K562 (cell line): ENCODE data around the gene TAF12. TPM values are rescaled to one million over a fixed set of nuclear protein-coding genes. Genes with fewer than 3 reads are reported as not detected.
A peak's percentile ranks its signal among the peaks of the same experiment; 100 is the strongest.

Source experiments
- ARID2 ChIP-seq: fragments of 450-650 bp; IDR thresholded peaks from 2 replicates; pipeline ENCODE4 v1.6.1; 2017; ENCODE audit warnings: antibody characterized with exemption, mild to moderate bottlenecking
- BRF2 ChIP-seq: IDR thresholded peaks from 3 replicates; pipeline ENCODE4 v1.6.1; 2011; ENCODE audit warnings: borderline replicate concordance, mild to moderate bottlenecking; ENCODE audit not compliant: insufficient read length, insufficient read depth
- HDAC8 ChIP-seq: fragments of 450-650 bp; IDR thresholded peaks from 2 replicates; pipeline ENCODE4 v1.6.1; 2016; ENCODE audit warnings: mild to moderate bottlenecking, missing genetic modification characterization, moderate library complexity, missing compliant biosample characterization
- KAT8 ChIP-seq: fragments of 450-650 bp; IDR thresholded peaks from 2 replicates; pipeline ENCODE4 v1.6.1; 2016; ENCODE audit warnings: low read depth, mild to moderate bottlenecking
- MECOM ChIP-seq: fragments of 250-450 bp; sonication (Bioruptor Pico); IDR thresholded peaks from 2 replicates; pipeline ENCODE4 v1.8.0; 2022; ENCODE audit warnings: inconsistent platforms
- MTA3 ChIP-seq: fragments of 450-650 bp; formaldehyde crosslinking; IDR thresholded peaks from 2 replicates; pipeline ENCODE4 v1.6.1; 2017; ENCODE audit warnings: mild to moderate bottlenecking, borderline replicate concordance
- PRMT5 ChIP-seq: sonication (generic); formaldehyde crosslinking; IDR thresholded peaks from 2 replicates; pipeline ENCODE4 v1.5.0; 2020; ENCODE audit warnings: missing genetic modification reagents
- SP1 ChIP-seq: sonication (generic); formaldehyde crosslinking; IDR thresholded peaks from 2 replicates; pipeline ENCODE4 v1.8.1; 2022; ENCODE audit warnings: mild to moderate bottlenecking, missing genetic modification reagents
- TBP ChIP-seq: optimal IDR thresholded peaks from 2 replicates; pipeline ENCODE3; 2011; ENCODE audit warnings: low read depth, low read length, improper control_type of control experiment
- ZBTB40 ChIP-seq, 2 experiments: fragments of 450-650 bp in 1 of 2; sonication (generic) in 1 of 2; formaldehyde crosslinking in 1 of 2; IDR thresholded peaks; 2 replicates each; pipeline versions ENCODE4 v1.7.1 to v1.9.0; 2016 to 2022; ENCODE audit warnings: inconsistent platforms in 1 of 2, mild to moderate bottlenecking in 1 of 2, missing genetic modification reagents in 1 of 2
- ZC3H8 ChIP-seq: fragments of 450-650 bp; IDR thresholded peaks from 2 replicates; pipeline ENCODE4 v1.6.1; 2017
- ZNF311 ChIP-seq: fragments of 250-450 bp; sonication (Bioruptor Pico); IDR thresholded peaks from 2 replicates; pipeline ENCODE4 v1.4.0; 2020; ENCODE audit warnings: mild to moderate bottlenecking, moderate library complexity
- ZNF79 ChIP-seq: fragments of 250-450 bp; sonication (Bioruptor Pico); IDR thresholded peaks from 2 replicates; pipeline ENCODE4 v1.4.0; 2020; ENCODE audit warnings: low read depth, mild to moderate bottlenecking, moderate library complexity
- polyA plus RNA-seq, 8 experiments: library from polyadenylated mRNA; depleted of rRNA in 4 of 8; stranded (reverse) in 5 of 8; unstranded in 3 of 8; fragments of >200 nt; fragmentation: Nextera tagmentation in 2 of 8; fragmentation: Illumina TruSeq in 1 of 8; extraction: Ambion mirVana in 2 of 8; extraction: Trizol in 1 of 8; gene quantifications; 2 replicates each; pipeline versions ENCODE4 v1.2.1 to v1.2.3, GENCODE V29; 2011 to 2014; ENCODE audit warnings: inconsistent platforms in 1 of 8, missing spikeins in 1 of 8
- total RNA-seq, 7 experiments: library from RNA; depleted of rRNA in 6 of 7; stranded (reverse); fragments of >200 nt in 6 of 7; fragmentation: Illumina TruSeq in 2 of 7; extraction: Trizol in 2 of 7; gene quantifications; 2 replicates each; pipeline versions ENCODE4 v1.2.1 to v1.2.3, GENCODE V29; 2011 to 2021; ENCODE audit warnings: low replicate concordance in 1 of 7
- TF ChIP-seq, protein P1 (sequence below): fragments of 200-400 bp; formaldehyde crosslinking; IDR thresholded peaks from 2 replicates; pipeline ENCODE4 v1.6.1; 2017; ENCODE audit warnings: mild to moderate bottlenecking, low read depth, low read length, moderate library complexity

Gene TAF12
- total and polyA plus RNA-seq, 9 of the 15 experiments (the other 6 are each of a cell fraction or from before 2014, with no cell fraction given): 31.6 to 89.0 (median 50.5) TPM

GRCh38 chr1:28642847-28643635 is at the start of gene TAF12 (continued):
- TF ChIP-seq KAT8 (no peak), ZC3H8 (peak; percentile 49; the same call in 1 of the 2 replicates), SP1 (CRISPR knock-in tag) (peak; percentile 84), PRMT5 (CRISPR knock-in tag) (no peak), TBP (no peak), ARID2 (no peak; the same call in 1 of the 2 replicates), MTA3 (peak; percentile 96), BRF2 (no peak), ZNF79 (CRISPR knock-in tag) (no peak), HDAC8 (peak; percentile 70), MECOM (CRISPR knock-in tag) (no peak), ZBTB40 (IDR thresholded peaks at IDR 0.05) (peak; percentile 99), ZBTB40 (CRISPR knock-in tag; IDR thresholded peaks at IDR 0.05) (no peak), ZNF311 (CRISPR knock-in tag) (no peak)
- TF ChIP-seq, protein P1, sequence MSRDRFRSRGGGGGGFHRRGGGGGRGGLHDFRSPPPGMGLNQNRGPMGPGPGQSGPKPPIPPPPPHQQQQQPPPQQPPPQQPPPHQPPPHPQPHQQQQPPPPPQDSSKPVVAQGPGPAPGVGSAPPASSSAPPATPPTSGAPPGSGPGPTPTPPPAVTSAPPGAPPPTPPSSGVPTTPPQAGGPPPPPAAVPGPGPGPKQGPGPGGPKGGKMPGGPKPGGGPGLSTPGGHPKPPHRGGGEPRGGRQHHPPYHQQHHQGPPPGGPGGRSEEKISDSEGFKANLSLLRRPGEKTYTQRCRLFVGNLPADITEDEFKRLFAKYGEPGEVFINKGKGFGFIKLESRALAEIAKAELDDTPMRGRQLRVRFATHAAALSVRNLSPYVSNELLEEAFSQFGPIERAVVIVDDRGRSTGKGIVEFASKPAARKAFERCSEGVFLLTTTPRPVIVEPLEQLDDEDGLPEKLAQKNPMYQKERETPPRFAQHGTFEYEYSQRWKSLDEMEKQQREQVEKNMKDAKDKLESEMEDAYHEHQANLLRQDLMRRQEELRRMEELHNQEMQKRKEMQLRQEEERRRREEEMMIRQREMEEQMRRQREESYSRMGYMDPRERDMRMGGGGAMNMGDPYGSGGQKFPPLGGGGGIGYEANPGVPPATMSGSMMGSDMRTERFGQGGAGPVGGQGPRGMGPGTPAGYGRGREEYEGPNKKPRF: no peak
